Fibroblast of lung (primary cell): ENCODE data around the gene RIN2.

Experiments
- EZH2 ChIP-seq: IDR thresholded peaks from 2 replicates; pipeline ENCODE4 v1.5.1; 2012; ENCODE audit warnings: low read length, control low read depth, mild to moderate bottlenecking; ENCODE audit errors: missing control alignments
- TF ChIP-seq, protein P1 (sequence below), 2 donors: IDR thresholded peaks in 1 of 2; conservative IDR thresholded peaks in 1 of 2; 1 replicate in 1 of 2; 2 replicates in 1 of 2; pipeline ENCODE4 v1.5.1; 2011 to 2012; ENCODE audit warnings: low read length in 2 of 2, control low read depth in 1 of 2, inconsistent platforms in 1 of 2, low read depth in 1 of 2, mild to moderate bottlenecking in 1 of 2

- TF ChIP-seq, protein P1, sequence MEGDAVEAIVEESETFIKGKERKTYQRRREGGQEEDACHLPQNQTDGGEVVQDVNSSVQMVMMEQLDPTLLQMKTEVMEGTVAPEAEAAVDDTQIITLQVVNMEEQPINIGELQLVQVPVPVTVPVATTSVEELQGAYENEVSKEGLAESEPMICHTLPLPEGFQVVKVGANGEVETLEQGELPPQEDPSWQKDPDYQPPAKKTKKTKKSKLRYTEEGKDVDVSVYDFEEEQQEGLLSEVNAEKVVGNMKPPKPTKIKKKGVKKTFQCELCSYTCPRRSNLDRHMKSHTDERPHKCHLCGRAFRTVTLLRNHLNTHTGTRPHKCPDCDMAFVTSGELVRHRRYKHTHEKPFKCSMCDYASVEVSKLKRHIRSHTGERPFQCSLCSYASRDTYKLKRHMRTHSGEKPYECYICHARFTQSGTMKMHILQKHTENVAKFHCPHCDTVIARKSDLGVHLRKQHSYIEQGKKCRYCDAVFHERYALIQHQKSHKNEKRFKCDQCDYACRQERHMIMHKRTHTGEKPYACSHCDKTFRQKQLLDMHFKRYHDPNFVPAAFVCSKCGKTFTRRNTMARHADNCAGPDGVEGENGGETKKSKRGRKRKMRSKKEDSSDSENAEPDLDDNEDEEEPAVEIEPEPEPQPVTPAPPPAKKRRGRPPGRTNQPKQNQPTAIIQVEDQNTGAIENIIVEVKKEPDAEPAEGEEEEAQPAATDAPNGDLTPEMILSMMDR (conservative IDR thresholded peaks at IDR 0.05 in 1 of 2, IDR thresholded peaks at IDR 0.05 in 1 of 2; ENCODE audit: low read depth in 1 of 2, low read length in 2 of 2) = no peak
- TF ChIP-seq EZH2 = no peak
Observed at GRCh38 chr20:19773471-19773870, 15.4 kb downstream of the RIN2 start.
